Panc1 (cell line): ENCODE results near the gene CPOX. TPM values are rescaled to one million over a fixed set of nuclear protein-coding genes. Genes with fewer than 3 reads are reported as not detected.

Experiments used
- ATAC-seq: fragments of 200-7000 bp; cut with Tn5 transposase; 2 replicates; pipeline ENCODE4 v1.9.1; 2020; ENCODE audit warnings: mild to moderate bottlenecking, moderate library complexity
- BruUV-seq: library from RNA; stranded (reverse); fragments of 400-500 nt; replicated peaks from 2 replicates; lab custom pipeline; 2021; lab: Mats Ljungman, UMichigan
- CTCF ChIA-PET: fragments of 300-600 bp; sonication (Branson Sonifier 250); formaldehyde crosslinking; loops from one replicate; lab custom pipeline; 2022; ENCODE audit warnings: antibody characterized with exemption; lab: Charles Lee
- POLR2A ChIA-PET: fragments of 300-600 bp; sonication (Branson Sonifier 250); formaldehyde crosslinking; loops from one replicate; lab custom pipeline; 2022; ENCODE audit warnings: antibody characterized with exemption; lab: Charles Lee
- DNase-seq: peaks from one replicate; pipeline ENCODE4 v3.0.0-alpha.2; 2010; ENCODE audit warnings: low read depth, low spot score
- H3K27ac ChIP-seq: 2 replicates; pipeline ENCODE4 v1.5.1; 2011; ENCODE audit warnings: mild to moderate bottlenecking, low read length, inconsistent platforms
- H3K27me3 ChIP-seq: fragments of 200-500 bp; sonication (Bioruptor generic); 2 replicates; pipeline ENCODE4 v1.6.0; 2014; ENCODE audit warnings: low read length, inconsistent platforms; ENCODE audit not compliant: control insufficient read depth, insufficient read depth
- H3K36me3 ChIP-seq: fragments of 200-500 bp; sonication (Bioruptor generic); 2 replicates; pipeline ENCODE4 v1.5.1; 2014; ENCODE audit warnings: inconsistent platforms, mild to moderate bottlenecking, low read length, moderate library complexity; ENCODE audit not compliant: control insufficient read depth, insufficient read depth
- H3K4me1 ChIP-seq: 2 replicates; pipeline ENCODE4 v1.5.1; 2011; ENCODE audit warnings: inconsistent platforms, mild to moderate bottlenecking, low read length, moderate library complexity; ENCODE audit not compliant: control insufficient read depth, insufficient read depth
- H3K4me3 ChIP-seq, 2 experiments: 2 replicates each; pipeline ENCODE4 v1.5.1; 2011 to 2012; ENCODE audit warnings: low read depth in 2 of 2, low read length in 2 of 2, mild to moderate bottlenecking in 2 of 2, inconsistent platforms in 1 of 2, moderate library complexity in 1 of 2
- H3K9me3 ChIP-seq: fragments of 200-500 bp; sonication (Bioruptor generic); 2 replicates; pipeline ENCODE4 v1.5.1; 2014; ENCODE audit warnings: low read depth, mild to moderate bottlenecking, inconsistent platforms, low read length, moderate library complexity; ENCODE audit not compliant: control insufficient read depth, insufficient read depth
- CTCF ChIP-seq: fragments of 450-650 bp; IDR thresholded peaks from 2 replicates; pipeline ENCODE4 v1.5.1; 2017; ENCODE audit warnings: mild to moderate bottlenecking
- POLR2AphosphoS5 ChIP-seq: IDR thresholded peaks from 2 replicates; pipeline ENCODE4 v1.6.1; 2012; ENCODE audit warnings: mild to moderate bottlenecking, low read depth, low read length, moderate library complexity
- SIN3A ChIP-seq: IDR thresholded peaks from 2 replicates; pipeline ENCODE4 v1.6.1; 2012; ENCODE audit warnings: low read depth, mild to moderate bottlenecking, low read length, moderate library complexity, borderline replicate concordance; ENCODE audit not compliant: insufficient read depth
- TCF7L2 ChIP-seq: IDR thresholded peaks from 2 replicates; pipeline ENCODE4 v1.6.1; 2011; ENCODE audit warnings: mild to moderate bottlenecking, low read depth, low read length, inconsistent platforms
- in situ Hi-C: cut with HindIII; loops from 2 replicates; pipeline ENCODE4 v1.10.0; 2016; ENCODE audit warnings: low sequenced_read_pairs, low pct_unique_long_range_greater_than_20kb
- intact Hi-C: fragments of 100-400 bp; cut with micrococcal nuclease; formaldehyde crosslinking; loops from one replicate; pipeline ENCODE4 v1.10.0; 2022; ENCODE audit not compliant: unreplicated experiment
- total RNA-seq: library from RNA; stranded (reverse); gene quantifications from one replicate; pipeline ENCODE4 v1.2.1, GENCODE V29; 2021; ENCODE audit not compliant: unreplicated experiment
- TF ChIP-seq, protein P1 (sequence below), 2 experiments: IDR thresholded peaks; 2 replicates each; pipeline ENCODE4 v1.6.1; 2011 to 2012; ENCODE audit warnings: low read depth in 2 of 2, control low read depth in 1 of 2, low read length in 1 of 2, mild to moderate bottlenecking in 1 of 2, moderate library complexity in 1 of 2; ENCODE audit not compliant: insufficient read depth in 1 of 2

The CPOX gene
- total RNA-seq, 1 experiment from 2014 or later = 14.7 TPM

GRCh38 chr3:98565843-98566242, 27.6 kb downstream of the CPOX start:
- Histone ChIP-seq H3K4me1 (no peaks in the 10 kb centered on the region), H3K27me3 (peaks cover 4% of the 10 kb centered on the region; the same call in 1 of the 2 replicates), H3K27ac (no peak overlapping the region), H3K4me3 (no peak overlapping the region), H3K36me3 (no peaks in the 10 kb centered on the region), H3K9me3 (no peaks in the 10 kb centered on the region)
- CTCF ChIA-PET = no interaction called here
- TF ChIP-seq SIN3A (no peak), CTCF (no peak), POLR2AphosphoS5 (no peak), TCF7L2 (no peak)
- TF ChIP-seq, protein P1, sequence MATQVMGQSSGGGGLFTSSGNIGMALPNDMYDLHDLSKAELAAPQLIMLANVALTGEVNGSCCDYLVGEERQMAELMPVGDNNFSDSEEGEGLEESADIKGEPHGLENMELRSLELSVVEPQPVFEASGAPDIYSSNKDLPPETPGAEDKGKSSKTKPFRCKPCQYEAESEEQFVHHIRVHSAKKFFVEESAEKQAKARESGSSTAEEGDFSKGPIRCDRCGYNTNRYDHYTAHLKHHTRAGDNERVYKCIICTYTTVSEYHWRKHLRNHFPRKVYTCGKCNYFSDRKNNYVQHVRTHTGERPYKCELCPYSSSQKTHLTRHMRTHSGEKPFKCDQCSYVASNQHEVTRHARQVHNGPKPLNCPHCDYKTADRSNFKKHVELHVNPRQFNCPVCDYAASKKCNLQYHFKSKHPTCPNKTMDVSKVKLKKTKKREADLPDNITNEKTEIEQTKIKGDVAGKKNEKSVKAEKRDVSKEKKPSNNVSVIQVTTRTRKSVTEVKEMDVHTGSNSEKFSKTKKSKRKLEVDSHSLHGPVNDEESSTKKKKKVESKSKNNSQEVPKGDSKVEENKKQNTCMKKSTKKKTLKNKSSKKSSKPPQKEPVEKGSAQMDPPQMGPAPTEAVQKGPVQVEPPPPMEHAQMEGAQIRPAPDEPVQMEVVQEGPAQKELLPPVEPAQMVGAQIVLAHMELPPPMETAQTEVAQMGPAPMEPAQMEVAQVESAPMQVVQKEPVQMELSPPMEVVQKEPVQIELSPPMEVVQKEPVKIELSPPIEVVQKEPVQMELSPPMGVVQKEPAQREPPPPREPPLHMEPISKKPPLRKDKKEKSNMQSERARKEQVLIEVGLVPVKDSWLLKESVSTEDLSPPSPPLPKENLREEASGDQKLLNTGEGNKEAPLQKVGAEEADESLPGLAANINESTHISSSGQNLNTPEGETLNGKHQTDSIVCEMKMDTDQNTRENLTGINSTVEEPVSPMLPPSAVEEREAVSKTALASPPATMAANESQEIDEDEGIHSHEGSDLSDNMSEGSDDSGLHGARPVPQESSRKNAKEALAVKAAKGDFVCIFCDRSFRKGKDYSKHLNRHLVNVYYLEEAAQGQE (IDR thresholded peaks at IDR 0.05; ENCODE audit: insufficient read depth in 1 of 2, low read depth in 2 of 2, low read length in 1 of 2) = no peak
- intact Hi-C loops = no loop called here
- no peak for ATAC-seq
- in situ Hi-C loops = no loop called here
- BruUV-seq = no TSS peak
- POLR2A ChIA-PET = no interaction called here
- DNase-seq = no peak

DNA sequence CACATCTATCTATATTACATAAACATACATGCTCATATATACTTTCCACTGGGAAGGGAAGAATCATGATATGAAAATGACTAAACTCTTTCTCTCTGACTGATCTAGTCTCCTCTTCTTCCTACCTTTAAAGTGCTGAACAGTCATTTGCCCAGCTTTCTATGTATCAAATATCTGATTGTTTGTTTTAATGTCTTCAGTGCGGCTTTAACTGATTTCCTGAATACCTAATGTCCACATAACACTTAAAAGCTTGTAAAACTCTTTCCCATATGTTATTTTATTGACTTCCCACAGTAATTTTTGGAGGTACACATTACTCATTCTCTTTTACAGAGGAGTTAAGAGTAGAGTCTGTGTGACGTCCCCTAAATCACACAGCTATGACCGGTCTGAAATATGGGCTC, 28.2 kb downstream of the CPOX start:
- DNase-seq (no peak), ATAC-seq (no peak)
- Histone ChIP-seq H3K4me1 (no peaks in the 10 kb centered on the region), H3K36me3 (no peaks in the 10 kb centered on the region), H3K27me3 (peaks cover 4% of the 10 kb centered on the region; the same call in 1 of the 2 replicates), H3K27ac (no peak overlapping the region), H3K4me3 (no peak overlapping the region), H3K9me3 (no peaks in the 10 kb centered on the region)
- CTCF ChIA-PET = no interaction called here
- in situ Hi-C loops = no loop called here
- BruUV-seq = no TSS peak
- TF ChIP-seq CTCF (no peak), TCF7L2 (no peak), POLR2AphosphoS5 (no peak)
- TF ChIP-seq, protein P1 (IDR thresholded peaks at IDR 0.05; ENCODE audit: insufficient read depth in 1 of 2, low read depth in 2 of 2, low read length in 1 of 2) = no peak
- POLR2A ChIA-PET = no interaction called here
- intact Hi-C loops = no loop called here
